WI38 (cell line): ENCODE data around the gene MEIS2.

Source experiments
- H3K4me3 ChIP-seq: 2 replicates; pipeline ENCODE4 v1.5.1; 2011; ENCODE audit warnings: low read depth, mild to moderate bottlenecking, control low read depth, low read length
- CTCF ChIP-seq: IDR thresholded peaks from 2 replicates; pipeline ENCODE4 v1.5.1; 2012; ENCODE audit warnings: low read depth, mild to moderate bottlenecking, control low read depth, low read length

Gene MEIS2

DNA sequence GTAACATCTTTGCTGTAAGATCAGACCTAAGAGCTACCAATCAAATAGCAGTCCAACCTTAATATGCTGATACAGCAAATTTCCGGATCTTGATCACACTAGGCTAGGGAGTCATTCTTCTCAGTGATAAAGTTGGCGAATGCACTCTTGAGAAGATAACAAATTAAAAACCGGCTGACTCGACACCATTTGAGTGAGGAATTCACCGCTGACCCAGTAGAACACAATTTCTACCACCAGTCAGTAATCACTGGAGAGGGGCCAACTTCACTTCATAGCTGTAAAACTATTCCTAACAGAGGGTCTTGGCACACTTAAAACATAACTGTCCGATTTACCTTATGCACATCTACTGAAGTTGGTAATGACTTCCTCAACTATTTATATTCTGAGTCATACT, 47.2 kb downstream of the MEIS2 start:
- H3K4me3 ChIP-seq: no peak overlapping the region
- TF ChIP-seq CTCF: no peak

DNA sequence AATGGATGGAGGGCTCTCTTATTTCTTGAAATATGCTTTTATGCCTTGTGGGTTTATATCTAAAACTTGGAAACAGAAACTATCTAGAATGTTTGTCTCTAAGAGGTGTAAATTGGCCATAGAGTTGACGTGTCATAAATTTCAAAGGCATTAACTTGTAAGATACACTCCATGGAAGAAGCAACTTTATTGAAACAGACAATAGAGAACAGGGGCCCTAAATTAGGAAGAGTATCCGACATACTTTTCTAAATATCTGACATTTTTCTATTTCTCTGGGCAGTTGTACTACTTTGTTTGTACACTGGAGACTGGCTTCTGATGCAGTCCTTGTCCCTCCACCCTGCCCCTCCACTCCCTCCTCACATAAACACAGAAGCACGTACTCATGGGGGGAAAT, 50.0 kb downstream of the MEIS2 start:
- no peak overlapping the region for H3K4me3 ChIP-seq
- TF ChIP-seq CTCF: no peak

GRCh38 chr15:37046876-37047614, 53.3 kb downstream of the MEIS2 start:
- no peak for TF ChIP-seq CTCF
- H3K4me3 ChIP-seq: no peak overlapping the region

DNA sequence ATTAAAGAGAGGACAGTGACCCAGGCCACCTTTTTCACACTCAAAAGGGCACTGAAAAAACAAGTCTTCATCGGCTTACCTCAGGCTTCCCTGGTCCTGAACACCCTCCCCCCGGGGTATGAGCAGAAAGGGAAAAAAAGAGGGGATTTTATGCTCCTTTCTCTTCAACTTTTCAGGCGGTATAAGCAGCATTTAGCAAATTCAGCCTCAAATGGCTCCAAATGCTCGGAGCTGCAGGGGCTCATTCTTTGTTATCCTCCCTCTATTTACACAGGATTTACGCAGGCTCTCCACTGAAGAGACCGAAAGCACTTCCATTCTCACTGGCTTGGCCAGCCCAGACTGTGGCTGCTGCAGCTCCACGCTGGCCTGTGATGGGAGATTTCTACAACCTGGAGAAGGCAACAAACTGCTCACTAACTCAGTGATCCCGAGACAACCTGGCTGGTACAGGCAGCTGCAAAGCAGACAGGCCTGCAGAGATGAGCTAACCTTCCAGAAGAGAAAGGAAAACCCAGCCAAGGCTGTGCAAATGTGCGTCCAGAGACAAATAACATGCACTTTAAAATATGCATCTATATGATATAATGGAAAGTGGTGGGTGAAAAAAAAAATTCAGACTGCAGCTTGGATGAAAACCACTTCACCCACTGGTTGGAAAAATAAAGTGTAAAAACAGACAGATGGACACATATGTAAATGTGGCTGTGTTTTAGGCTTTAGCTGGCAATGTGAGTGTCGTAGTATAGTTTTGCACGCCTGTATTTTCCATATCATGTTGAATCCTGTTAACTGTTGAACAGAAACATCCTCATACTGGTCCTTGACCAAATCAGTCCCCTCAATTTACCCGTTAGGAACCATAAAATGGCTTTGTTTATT, 54.2 kb downstream of the MEIS2 start:
- no peak for TF ChIP-seq CTCF
- no peak overlapping the region for H3K4me3 ChIP-seq

- no peak overlapping the region for H3K4me3 ChIP-seq
- no peak for TF ChIP-seq CTCF
Observed at GRCh38 chr15:37044915-37045648, 55.3 kb downstream of the MEIS2 start.

GRCh38 chr15:37041836-37042235, 58.5 kb downstream of the MEIS2 start:
- no peak for TF ChIP-seq CTCF
- no peak overlapping the region for H3K4me3 ChIP-seq
